ENCODE measurements around the gene FGF14.
"Not testable (repeated sequence)": the region's sequence is repeated elsewhere in the genome, so short reads cannot be mapped to it uniquely, and the experiment has no call there.

Gene FGF14

DNA sequence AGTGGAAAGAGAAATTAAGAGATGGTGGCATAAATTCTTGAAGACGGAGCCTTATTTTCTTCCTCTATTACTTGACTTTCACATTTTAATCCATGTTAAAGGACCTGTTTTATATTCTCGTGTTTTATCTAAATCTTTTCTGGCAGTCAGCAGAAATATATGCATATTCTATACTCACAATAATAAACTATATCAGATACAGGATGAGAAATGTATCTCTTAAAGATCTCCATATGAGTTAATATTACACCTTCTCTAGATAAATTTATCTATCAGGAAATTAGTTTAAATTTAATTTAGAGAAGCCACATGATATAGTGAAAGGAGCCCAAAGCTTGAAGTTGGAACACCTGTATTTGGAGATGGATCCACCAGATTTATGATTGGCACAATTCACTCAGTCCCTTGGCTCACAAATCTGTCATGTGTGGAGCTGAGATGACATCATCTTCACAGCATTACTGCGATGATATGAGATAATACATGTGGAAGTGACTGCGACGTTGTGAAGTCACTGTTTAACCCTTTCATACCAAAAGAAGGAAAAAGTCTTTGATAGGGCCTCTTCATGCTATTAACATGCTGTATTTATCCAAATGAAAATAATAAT lies 216.4 kb downstream of the FGF14 start:
- DNase-seq = no peak

DNA sequence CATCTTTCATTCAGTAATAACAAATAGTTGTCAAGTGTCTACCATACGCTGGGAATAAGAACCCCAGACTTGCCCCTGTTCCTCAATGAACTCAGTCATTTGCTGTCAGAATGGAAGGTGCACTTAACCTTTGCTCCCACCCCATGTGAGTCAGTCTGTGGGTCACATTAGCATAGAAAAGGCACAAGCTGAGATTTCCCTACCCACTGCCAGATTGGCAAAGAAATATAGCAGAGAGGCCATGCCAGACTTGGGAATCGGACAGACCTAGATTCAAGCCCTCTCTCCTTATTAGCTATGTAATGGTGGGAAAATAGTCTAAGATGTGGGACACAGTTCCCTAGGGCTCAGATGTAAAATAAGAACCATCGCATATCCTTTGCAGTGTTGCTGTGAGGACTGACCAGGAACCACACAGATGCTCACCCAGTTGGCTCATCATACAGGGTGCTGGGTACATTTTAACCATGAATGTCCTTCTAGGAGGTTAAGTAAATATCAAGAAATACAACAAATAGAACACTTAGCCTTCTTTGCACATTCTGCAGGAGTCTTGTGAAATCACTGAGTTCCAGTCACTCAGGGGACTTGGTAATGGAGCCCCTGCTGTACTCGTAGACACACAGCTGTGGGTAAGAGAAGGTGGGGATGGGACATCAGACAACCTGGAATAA lies 218.2 kb downstream of the FGF14 start:
- DNase-seq = no peak

DNA sequence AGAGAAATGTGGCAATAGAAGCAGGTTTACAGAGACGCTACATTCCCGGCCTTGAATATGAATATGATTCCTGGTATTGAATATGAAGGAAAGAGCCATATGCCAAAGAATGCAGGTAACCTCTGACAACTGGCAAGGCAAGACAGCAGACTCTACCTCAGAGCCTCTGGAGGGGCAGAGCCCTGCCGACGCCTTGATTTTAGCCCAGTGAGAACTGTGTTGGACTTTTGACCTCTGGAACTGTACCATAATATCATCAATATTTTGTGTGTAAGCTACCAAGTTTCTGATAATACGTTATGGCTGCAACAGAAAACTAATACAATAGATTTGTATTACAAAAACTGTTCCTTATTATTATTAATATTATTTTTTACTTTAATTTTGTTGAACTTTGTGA lies 219.7 kb downstream of the FGF14 start:
- DNase-seq = no peak

DNA sequence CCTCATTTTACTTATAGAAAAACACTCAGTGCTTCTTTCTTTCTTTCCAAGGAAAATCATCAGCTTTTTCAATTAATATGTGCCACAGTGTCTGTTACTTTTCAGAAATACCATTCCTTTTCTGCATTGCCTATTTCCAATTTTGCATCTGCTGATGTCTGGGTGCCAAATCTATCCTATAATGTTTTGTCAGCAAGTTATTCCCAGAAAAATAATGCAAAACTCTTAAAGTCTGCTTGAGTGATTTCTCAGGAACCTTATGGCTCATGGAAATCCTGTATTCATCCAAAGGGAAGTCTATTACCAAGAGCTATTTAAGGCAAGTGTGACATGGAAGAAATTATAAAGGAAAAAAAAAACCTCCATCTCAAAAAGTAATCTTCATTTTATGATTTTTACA lies 224.4 kb downstream of the FGF14 start:
- no peak for DNase-seq

DNA sequence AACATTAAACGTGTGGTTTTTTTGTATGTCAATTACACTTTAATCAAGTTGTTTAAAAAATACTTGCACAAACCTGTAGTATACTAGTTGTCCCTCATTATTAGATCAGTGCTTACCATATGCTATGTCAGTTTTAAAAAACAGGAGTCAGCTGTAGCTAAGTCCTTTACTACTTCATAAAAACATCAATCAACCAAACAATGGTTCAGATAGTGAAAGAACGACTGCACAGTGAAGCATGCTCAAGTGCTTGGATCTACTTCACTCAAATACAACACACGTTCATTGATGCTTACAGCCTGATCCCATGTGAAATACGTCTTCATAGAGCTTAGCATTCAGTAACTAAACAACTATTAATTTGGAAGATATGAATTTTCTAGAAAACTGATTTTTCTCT lies 225.0 kb downstream of the FGF14 start:
- DNase-seq = no peak

DNA sequence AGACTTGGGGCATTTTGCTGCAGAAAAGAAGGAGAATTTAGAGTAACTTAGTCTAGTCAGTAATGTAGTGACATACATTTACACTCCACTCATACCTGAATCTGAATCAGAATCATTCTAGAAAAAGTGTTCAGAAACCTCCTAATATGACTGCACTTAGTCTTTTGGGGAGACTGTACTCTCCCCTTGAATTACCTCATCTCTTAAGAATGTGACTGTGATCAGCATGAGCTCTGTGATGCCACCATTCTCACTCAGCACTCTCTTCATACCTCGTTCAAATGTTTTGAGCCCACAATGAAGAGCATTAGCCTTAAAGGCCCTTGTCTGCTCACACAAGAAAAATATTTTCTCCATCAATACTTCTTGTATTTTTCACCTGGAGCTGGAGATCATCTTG lies 229.4 kb downstream of the FGF14 start:
- DNase-seq = no peak

DNA sequence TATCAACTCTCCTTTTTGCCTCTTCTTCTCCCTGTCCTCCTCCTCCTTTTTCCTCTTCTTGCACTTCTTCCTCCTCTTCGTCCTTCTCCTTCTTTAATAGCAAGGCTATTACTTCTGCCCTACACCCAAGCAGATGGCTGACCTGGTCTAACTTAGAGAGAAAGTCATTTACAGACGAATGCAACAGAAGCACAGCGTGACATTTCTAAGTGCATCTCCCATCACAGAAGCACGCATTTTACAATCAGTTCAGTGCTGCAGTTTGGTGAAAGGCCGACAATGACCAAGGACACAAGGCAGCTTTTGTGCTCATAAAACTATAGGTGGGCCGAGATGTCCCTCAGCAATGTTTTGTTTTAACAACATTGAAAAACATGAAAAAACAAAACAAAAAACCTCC lies 231.5 kb downstream of the FGF14 start:
- no peak for DNase-seq

DNA sequence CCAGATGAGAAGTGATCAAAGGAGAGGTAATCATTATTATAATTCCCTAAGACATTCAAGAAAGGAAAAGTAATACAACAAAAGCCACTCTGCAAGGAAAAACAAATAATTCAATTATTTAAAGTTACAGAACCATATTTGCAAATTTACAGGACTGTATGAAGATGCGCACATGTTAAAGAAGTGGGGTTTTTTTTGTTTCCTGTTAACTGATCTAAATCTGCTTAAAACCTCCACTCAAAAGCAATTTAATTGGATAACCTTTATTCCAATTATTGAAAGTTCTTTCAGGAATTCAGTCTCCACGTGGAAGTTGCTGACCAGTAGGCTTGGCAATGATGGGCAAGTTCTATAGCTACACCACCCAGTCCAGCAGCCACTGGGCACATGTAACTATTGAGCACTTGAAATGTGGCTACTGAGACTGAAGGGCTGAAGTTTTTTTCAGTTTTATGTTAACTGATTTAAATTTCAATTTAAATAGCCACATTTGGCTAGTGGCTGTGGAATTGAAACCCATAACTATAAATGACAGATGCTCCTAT lies 232.3 kb downstream of the FGF14 start:
- no peak for DNase-seq

DNA sequence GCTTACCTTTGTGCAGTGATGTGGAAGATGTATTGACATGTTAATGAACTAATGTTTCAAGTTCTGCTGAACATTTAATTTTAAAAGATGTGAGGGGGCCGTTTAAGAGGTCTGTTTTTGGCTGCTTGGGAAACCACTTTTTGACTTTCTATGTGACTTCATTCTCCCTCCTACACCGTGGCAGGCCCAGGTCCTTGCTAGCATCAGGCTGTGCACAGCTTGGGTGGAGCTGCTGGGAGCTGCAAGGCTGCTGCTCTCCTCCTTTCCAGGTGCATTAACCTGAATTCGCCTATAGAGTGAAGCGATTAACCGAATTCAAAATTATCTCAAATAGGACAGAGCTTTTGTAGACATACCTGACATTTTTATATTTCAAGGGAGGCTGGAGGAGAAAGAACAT lies 249.1 kb downstream of the FGF14 start:
- DNase-seq = no peak

DNA sequence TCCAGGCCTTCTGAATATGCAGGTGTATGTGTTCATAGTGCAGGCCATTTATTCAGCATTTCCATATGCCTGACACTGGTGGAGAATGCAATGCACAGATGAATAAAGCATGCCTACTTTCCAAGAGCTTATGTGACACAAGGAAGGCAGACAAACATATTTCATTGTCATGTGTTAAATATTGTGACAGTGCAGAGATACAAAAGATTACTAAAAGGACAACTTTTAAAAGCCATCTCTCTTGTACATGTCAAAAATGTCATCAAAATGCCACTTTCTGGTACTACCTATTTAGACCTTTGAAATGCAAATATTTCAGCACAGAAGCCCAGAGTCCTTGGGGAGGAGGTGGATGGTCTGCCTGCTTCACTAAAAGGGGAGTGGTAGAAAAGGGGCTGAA lies 254.5 kb downstream of the FGF14 start:
- DNase-seq = no peak

DNA sequence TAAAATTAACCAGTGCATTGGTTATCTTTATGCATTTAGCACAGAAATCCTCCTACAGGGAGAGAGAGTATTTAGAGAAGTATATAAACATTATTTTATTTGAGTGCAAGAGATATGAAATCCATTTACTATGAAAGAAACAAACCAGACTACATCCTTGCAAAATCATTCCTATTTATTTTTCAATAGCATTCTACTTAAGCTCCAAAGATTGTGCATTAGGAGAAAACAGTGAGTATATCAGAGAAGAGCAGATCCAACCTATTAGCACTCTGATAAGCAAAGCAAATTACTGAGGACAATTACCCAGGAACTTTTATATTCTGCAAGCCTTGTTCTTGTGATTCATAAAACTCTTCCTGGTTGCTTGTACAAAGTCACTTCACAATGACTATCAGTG lies 256.1 kb downstream of the FGF14 start:
- DNase-seq = no peak

DNA sequence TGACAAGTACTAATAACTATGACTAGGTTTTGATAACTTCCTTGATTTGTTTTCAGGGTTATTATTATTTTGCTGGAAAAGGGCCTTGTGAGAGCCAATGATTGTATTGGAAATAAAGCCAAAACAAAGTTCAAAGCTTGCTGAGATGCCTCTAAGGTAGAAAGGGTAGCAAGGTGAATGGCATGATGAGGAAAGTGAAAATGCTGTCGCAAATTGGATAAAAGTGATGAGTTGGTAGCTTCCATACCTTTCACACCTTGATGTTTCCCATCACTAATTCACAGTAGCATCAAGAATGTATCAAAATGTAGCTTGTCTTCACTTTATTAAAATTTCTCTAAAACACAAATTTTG lies 259.4 kb downstream of the FGF14 start:
- DNase-seq = no peak

DNA sequence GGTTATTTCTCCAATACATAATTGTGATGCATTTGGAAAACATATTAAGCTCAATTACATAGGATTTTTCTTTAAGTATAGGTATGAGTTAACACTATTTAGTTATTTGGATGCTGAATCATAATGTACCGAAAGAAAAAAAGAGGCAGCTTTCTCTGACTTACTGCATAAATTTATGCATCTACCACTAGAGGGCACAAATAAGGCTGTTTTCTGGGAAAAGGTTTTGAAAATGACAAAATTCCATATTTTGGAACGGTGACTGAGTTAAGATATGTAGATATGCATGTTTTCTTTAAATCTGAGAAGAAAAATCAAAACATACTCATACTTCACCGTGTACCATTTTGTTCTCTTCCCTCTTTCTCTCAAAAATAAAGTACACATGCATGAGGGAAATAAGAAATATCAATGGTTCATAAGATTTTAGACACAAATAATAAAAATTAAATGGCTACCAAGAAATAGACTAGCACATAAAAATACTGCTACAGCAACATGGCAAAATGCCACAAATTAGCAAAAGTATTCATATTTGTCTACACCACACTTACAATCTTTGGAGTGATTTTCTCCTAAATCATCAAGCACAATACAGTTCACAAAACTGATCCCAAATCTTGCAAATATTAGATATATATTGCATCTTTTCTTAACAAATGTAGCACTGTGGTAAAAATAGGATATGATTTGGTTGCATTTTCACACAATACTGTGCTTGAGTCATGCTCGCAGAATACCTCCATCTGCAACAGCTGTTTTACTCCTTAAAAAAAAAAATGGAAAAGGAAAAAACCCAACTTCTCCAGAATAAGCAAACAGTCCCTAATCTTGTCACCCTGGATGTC lies 260.0 kb downstream of the FGF14 start:
- no peak for DNase-seq

DNA sequence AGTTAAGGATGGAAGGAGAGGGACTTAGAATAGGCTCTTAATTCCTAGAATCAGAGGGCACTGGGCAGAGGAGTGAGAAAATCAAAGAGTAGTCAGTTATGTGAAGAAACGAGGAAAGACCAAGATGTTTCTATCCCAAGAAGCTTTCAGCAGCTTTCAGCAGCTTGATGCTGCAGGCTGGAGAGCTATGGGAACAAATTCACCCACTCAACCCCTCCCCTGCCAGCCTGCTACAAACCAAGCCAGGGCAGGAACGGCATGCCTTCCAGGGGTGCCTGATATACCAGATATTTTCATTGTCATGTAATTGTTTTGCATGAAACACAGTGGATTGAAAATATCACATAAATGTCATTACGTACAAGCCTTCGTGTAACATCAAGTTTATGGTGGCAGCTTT lies 262.2 kb downstream of the FGF14 start:
- no peak for DNase-seq

DNA sequence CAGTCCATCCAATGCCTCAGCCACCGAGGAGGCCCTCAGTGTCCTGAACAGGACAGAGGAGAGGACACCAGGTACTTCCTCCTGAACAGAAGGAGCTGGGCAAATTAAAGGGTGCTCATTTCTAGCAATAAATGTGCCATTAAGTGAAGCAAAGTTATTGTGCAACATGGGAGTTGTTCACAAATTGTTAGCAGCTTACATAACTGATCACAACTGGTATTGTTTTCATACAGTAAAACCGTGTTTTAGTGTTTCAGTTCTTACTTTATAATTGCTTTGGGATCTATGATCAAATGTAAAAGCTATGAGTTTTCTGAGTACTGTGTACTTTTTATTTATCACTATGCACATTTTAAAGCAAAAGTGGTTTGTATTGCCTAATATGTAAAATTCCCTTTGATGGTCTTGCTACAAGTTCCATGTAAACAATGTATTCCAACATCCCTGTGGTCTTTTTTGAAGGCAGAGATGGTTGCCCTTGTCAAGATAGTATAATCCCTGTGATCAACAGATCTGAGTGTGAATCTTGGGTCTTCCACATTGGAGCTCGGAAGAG lies 263.1 kb downstream of the FGF14 start:
- no peak for DNase-seq

DNA sequence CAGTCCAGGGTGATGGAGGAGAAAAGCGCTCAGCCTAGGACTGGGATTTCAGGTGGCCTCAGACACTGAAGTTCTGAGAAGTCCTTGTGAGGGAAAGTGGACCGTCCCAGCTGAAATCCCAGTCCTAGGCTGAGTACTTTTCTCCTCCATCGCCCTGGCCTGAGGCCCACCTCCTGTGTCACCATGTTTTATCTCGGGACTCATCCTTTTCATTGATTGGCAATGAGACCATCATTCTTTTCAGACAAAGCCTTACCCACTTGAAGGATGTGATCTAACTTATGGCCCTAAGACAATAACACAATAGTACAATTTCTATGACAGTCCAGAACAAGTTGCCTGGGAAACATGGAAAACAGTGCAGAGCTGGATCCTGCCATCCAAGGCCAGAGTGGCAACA lies 263.9 kb downstream of the FGF14 start:
- not testable (repeated sequence) for DNase-seq

DNA sequence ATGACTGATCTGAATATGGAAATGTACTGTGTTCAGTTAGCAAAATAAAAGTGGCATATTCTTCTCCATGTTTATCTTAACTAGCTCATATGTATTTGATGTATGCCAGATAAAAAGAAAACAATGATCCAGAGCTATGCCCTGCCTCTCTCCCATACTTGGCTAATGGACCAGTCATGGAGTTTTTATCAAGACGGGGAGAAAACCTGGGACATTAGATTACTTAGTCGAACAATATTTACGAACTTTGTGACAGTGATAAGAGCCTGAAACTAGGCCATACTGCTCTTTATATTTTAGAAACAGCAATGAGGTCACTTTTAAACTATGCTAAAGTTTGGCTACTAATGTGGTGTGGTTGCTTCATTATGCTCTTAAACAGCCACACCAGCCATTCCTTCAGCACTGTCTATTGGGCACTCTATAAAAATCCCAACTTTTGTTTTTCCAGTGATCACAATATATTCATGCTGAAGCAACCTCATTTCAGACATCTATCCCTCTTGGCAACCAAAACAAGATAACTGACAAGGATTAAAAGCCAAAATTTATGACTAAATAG lies 265.0 kb downstream of the FGF14 start:
- DNase-seq = no peak

DNA sequence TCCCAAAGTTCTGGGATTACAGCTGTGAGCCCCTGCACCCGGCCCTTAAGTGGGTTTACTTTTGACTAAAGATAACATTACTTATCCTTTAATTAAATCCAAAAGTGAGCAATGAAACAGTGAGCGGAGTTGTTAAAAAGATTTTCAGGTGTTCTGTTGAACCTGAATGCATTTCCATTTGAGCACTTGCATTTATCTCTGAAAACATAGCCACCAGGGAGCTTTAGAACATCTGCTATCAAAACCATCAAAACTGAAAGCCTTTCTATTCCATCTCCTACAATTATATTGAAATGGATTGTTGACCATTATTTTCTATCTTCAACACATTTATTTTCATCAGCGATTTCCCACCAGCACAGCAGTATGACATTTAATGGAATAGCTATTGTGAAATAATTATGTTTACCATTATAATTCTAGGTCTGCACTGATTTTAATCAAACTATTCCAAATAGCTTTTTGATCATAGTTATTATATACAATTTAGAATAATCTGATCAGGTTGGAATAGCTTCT lies 269.0 kb downstream of the FGF14 start:
- no peak for DNase-seq

DNA sequence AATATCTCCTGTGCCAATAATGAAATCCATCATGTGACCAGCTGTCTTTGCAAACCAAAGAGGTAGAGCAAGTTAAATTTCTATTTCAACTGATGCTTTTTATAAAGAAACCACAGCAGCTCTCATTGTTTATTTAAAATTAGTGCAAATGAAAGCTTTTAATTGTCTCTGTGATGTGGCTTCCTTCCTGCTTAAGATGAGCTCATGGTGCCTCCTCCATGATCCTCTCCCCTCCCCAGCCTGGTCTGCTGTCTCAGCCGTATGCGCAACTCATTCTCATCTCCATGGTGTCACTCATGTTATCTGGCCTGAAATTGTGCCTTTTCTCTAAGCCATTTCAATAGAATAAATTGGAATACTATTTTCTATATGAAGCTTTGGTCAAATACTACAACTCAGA lies 270.6 kb downstream of the FGF14 start:
- DNase-seq = no peak

DNA sequence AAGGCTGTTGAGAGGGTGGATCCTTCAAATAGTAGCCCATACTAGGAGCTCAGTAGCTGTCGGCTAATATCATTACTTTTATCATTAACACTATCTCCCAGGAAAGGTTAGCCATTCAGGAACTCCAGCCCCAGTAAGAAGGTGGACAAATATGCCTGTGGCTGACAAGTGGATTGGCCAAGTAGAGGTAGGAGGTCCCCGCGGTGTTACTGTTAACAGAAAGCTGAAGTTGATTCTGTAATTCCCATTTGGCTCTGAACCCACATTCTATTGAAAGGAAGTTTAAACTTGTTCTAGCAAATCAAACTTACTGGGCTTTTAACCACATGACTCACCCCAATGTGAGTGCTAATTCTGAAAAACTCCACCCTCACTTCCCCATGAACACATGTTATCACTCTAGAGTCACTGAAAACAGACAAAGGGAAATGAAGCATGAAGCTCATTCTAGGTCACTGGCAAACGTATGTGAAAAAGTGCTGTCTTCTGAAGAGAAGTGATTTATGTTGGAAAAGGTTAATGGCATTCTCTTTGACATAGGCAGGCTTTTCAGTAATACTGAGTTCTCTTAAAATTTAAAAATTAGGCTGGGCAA lies 273.5 kb downstream of the FGF14 start:
- no peak for DNase-seq

DNA sequence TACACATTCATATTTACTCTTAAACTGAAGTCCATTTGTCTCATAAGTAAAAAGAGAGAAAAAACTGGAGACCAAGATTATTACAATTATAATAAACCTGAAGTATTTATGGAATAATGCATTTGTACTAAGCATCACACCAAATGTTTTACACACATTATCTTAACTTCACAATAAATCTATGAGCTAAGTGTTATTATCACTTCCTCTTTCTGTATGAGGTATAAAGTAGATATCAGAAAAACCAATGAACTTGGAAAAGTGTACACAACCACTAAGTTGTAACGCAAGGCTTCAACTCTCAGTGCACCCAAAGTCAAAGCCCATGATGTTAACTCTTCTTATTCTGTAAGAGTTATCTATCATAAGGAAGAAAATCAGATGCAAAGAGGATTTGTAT lies 274.7 kb downstream of the FGF14 start:
- DNase-seq = no peak

DNA sequence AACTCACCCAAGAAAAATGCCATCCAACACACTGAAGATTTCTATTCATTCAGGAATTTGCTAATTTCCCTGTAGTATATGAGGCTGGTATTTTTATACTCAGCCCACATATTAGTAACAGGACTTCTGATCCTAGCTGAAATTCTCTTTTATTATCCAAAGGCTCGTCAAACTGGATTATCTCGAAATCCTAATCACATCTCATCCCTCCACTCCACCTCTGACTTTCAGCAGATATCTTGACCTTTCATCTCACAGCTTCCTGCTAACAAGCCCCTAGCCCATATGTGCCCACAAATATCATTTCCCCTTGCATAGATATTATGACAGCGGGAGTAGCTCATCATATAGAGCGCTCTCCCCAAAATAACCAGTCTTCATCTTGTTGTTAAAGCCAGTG lies 279.7 kb downstream of the FGF14 start:
- DNase-seq = no peak

Data from stimulated activated naive CD4-positive, alpha-beta T cell treated with Interleukin-2 at 50 U/mL for 16 hours (primary cell).